Stomach (tissue), 9 donors: ENCODE results near the gene FBXO4. TPM values are rescaled to one million over a fixed set of nuclear protein-coding genes. Genes with fewer than 3 reads are reported as not detected.

ENCODE experiments used
- DNase-seq, 2 donors: peaks; one replicate each; pipeline versions ENCODE4 v3.0.0 to v3.0.0-alpha.2; 2013 to 2019
- H3K27ac ChIP-seq, 5 donors: fragments of 200-600 bp in 4 of 5; sonication (generic) in 4 of 5; one replicate each; pipeline ENCODE4 v1.5.1; 2013 to 2019; ENCODE audit warnings: mild to moderate bottlenecking in 1 of 5, moderate library complexity in 1 of 5
- H3K27me3 ChIP-seq, 3 donors: fragments of 200-600 bp; sonication (generic); one replicate each; pipeline ENCODE4 v1.5.1; 2017 to 2019; ENCODE audit warnings: mixed run types in 1 of 3
- H3K36me3 ChIP-seq, 4 donors: fragments of 200-600 bp; sonication (generic); 1 replicate in 3 of 4; 2 replicates in 1 of 4; pipeline ENCODE4 v1.5.1; 2016 to 2019
- H3K4me1 ChIP-seq, 4 donors: fragments of 200-600 bp; sonication (generic); one replicate each; pipeline ENCODE4 v1.5.1; 2016 to 2019
- H3K4me3 ChIP-seq, 4 donors: fragments of 200-600 bp; sonication (generic) in 3 of 4; one replicate each; pipeline ENCODE4 v1.5.1; 2016 to 2019; ENCODE audit warnings: mild to moderate bottlenecking in 1 of 4
- H3K9me3 ChIP-seq, 4 donors: fragments of 200-600 bp; sonication (generic); one replicate each; pipeline ENCODE4 v1.5.1; 2016 to 2019
- EP300 ChIP-seq: sonication (generic); formaldehyde crosslinking; IDR thresholded peaks from one replicate; pipeline ENCODE4 v1.6.1; 2017; ENCODE audit warnings: antibody characterized with exemption
- POLR2A ChIP-seq, 4 donors: fragments of 450-650 bp; IDR thresholded peaks; one replicate each; pipeline ENCODE4 v1.6.1; 2016; ENCODE audit warnings: antibody characterized with exemption in 4 of 4, control low read depth in 2 of 4, mild to moderate bottlenecking in 1 of 4, moderate library complexity in 1 of 4
- POLR2AphosphoS5 ChIP-seq, 3 donors: sonication (generic); formaldehyde crosslinking; IDR thresholded peaks; one replicate each; pipeline ENCODE4 v1.6.1; 2016; ENCODE audit warnings: antibody characterized with exemption in 3 of 3
- WGBS, 5 donors: extraction: QIAGEN DNeasy Blood & Tissue Kit in 3 of 5; methylation state at CpG; one replicate each; pipeline versions ENCODE4 v1.1.5 to v1.1.7; 2013 to 2018; 5-methylcytosine and 5-hydroxymethylcytosine counted together
- intact Hi-C: fragments of 100-400 bp; cut with DNase I; formaldehyde crosslinking; loops from one replicate; pipeline ENCODE4 v1.15.1; 2023; ENCODE audit warnings: low total_unique reads
- polyA plus RNA-seq, 3 donors: library from polyadenylated mRNA; stranded (reverse); fragments of 200-250 nt; gene quantifications; one replicate each; pipeline ENCODE4 v1.2.3, GENCODE V29; 2013
- total RNA-seq, 5 donors: library from RNA; depleted of rRNA; stranded (reverse); fragments of >200 nt; gene quantifications; one replicate each; pipeline versions ENCODE4 v1.1.0 to v1.2.3, GENCODE V29; 2014 to 2016
- TF ChIP-seq, protein P1 (sequence below), 7 experiments: fragments of 450-650 bp in 4 of 7; fragments of 200-600 bp in 3 of 7; sonication (generic) in 3 of 7; IDR thresholded peaks; one replicate each; pipeline ENCODE4 v1.5.1; 2016 to 2019; ENCODE audit warnings: antibody characterized with exemption in 7 of 7, control low read depth in 2 of 7, mild to moderate bottlenecking in 1 of 7
- donor health status: healthy with polysubstance abuse.
- donor health status: Bipolar disorder and iron deficiency.
- donor health status: healthy.

The FBXO4 gene
- total and polyA plus RNA-seq, 8 donors = 9.2 to 35.2 (median 16.8) TPM; not detected in 2

DNA sequence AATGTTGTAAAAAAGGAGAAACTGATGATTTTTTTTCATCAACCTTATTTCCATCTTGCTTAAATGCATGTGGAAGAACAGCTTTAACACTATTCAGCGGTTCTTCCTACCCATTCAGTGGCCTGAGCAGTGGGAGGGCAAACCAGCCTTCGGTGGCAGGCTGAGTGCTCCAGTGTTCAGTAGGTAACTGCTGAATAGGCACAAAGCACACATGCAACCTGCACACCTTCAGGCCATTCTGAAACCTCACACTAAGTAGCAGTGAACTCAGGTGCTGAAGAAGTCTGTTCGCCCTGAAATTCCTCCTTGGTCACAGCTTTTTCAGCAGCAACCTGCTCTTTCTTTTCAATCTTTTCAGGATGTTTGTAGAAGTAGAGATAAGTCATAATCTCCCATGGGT is 26.1 kb downstream of the FBXO4 start:
- no peak for TF ChIP-seq EP300
- TF ChIP-seq, protein P1, sequence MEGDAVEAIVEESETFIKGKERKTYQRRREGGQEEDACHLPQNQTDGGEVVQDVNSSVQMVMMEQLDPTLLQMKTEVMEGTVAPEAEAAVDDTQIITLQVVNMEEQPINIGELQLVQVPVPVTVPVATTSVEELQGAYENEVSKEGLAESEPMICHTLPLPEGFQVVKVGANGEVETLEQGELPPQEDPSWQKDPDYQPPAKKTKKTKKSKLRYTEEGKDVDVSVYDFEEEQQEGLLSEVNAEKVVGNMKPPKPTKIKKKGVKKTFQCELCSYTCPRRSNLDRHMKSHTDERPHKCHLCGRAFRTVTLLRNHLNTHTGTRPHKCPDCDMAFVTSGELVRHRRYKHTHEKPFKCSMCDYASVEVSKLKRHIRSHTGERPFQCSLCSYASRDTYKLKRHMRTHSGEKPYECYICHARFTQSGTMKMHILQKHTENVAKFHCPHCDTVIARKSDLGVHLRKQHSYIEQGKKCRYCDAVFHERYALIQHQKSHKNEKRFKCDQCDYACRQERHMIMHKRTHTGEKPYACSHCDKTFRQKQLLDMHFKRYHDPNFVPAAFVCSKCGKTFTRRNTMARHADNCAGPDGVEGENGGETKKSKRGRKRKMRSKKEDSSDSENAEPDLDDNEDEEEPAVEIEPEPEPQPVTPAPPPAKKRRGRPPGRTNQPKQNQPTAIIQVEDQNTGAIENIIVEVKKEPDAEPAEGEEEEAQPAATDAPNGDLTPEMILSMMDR (IDR thresholded peaks at IDR 0.05) = no peak
- TF ChIP-seq POLR2AphosphoS5 (IDR thresholded peaks at IDR 0.05) = no peak
- no peak for TF ChIP-seq POLR2A (IDR thresholded peaks at IDR 0.05)
- no peak overlapping the region for H3K27ac ChIP-seq

GRCh38 chr5:41954286-41954685 is 29.2 kb downstream of the FBXO4 start:
- Histone ChIP-seq H3K27me3 (no peaks in the 10 kb centered on the region), H3K9me3 (peaks cover 0 to 20% (median 7%) of the 10 kb centered on the region in 4 donors), H3K4me1 (peaks cover 0 to 3% (median 0%) of the 10 kb centered on the region in 4 donors), H3K27ac (no peak overlapping the region), H3K4me3 (no peak overlapping the region), H3K36me3 (no peaks in the 10 kb centered on the region)
- intact Hi-C loops = no loop called here
- TF ChIP-seq POLR2A (IDR thresholded peaks at IDR 0.05) (no peak), POLR2AphosphoS5 (IDR thresholded peaks at IDR 0.05) (no peak), EP300 (no peak)
- TF ChIP-seq, protein P1 (IDR thresholded peaks at IDR 0.05) = no peak
- WGBS, 5 donors = 77 to 90% (median 79%) methylated on average over 1 of the region's 1 CpG
- no peak for DNase-seq

More for the DNA sequence above, 26.1 kb downstream of the FBXO4 start:
- 43 to 72% (median 70%) methylated on average over 3 of the region's 3 CpGs for WGBS, 5 donors
- DNase-seq = peak in 1 of 2 donors; percentile 4
- no peaks in the 10 kb centered on the region for H3K27me3 ChIP-seq
- H3K4me3 ChIP-seq = no peak overlapping the region
- H3K4me1 ChIP-seq = peaks cover 0 to 3% (median 0%) of the 10 kb centered on the region in 4 donors
- no peaks in the 10 kb centered on the region for H3K36me3 ChIP-seq
- intact Hi-C loops = no loop called here
- no peaks in the 10 kb centered on the region for H3K9me3 ChIP-seq

GRCh38 chr5:41955432-41956024 is 30.4 kb downstream of the FBXO4 start:
- no peak for TF ChIP-seq POLR2AphosphoS5 (IDR thresholded peaks at IDR 0.05)
- TF ChIP-seq, protein P1 (IDR thresholded peaks at IDR 0.05) = no peak
- TF ChIP-seq EP300 = no peak
- TF ChIP-seq POLR2A (IDR thresholded peaks at IDR 0.05) = no peak
- H3K36me3 ChIP-seq = no peaks in the 10 kb centered on the region
- H3K27ac ChIP-seq = no peak overlapping the region
- WGBS, 5 donors = 69 to 80% (median 75%) methylated on average over 7 of the region's 7 CpGs
- no peaks in the 10 kb centered on the region for H3K27me3 ChIP-seq
- peaks cover 0 to 26% (median 10%) of the 10 kb centered on the region in 4 donors for H3K9me3 ChIP-seq
- intact Hi-C loops = no loop called here
- no peak overlapping the region for H3K4me3 ChIP-seq
- DNase-seq = no peak
- H3K4me1 ChIP-seq = peaks cover 0 to 3% (median 0%) of the 10 kb centered on the region in 4 donors

DNA sequence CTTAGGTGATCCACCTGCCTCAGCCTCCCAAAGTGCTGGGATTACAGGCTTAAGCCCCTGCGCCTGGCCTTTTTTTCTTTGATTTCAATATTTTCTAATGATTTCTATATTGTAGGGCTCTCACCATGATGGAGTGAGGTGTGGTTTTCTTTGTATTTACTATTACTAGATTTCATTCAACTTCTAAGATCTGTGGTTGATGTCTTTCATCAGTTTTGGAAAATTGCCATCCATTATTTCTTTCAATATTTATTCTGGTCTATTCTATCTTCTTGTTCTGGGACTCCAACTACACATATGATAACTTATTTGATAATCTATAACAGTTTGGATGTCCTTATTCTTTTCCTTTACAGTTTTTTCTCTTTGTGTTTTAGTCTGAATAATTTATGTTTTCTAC is 31.9 kb downstream of the FBXO4 start:
- intact Hi-C loops = no loop called here
- TF ChIP-seq, protein P1 (IDR thresholded peaks at IDR 0.05) = no peak
- TF ChIP-seq EP300 = no peak
- TF ChIP-seq POLR2AphosphoS5 (IDR thresholded peaks at IDR 0.05) = no peak
- TF ChIP-seq POLR2A (IDR thresholded peaks at IDR 0.05) = no peak
- Histone ChIP-seq H3K27me3 (no peaks in the 10 kb centered on the region), H3K4me1 (no peaks in the 10 kb centered on the region), H3K27ac (no peak overlapping the region), H3K4me3 (no peak overlapping the region), H3K36me3 (no peaks in the 10 kb centered on the region), H3K9me3 (peaks cover 0 to 36% (median 19%) of the 10 kb centered on the region in 4 donors)
- no peak for DNase-seq
- 94 to 100% (median 100%) methylated on average over 1 of the region's 1 CpG for WGBS, 5 donors
